Kidney epithelial cell (primary cell): ENCODE data around the gene SNTB2. TPM values are rescaled to one million over a fixed set of nuclear protein-coding genes. Genes with fewer than 3 reads are reported as not detected.

Source experiments
- DNase-seq: peaks from one replicate; pipeline ENCODE4 v3.0.0-alpha.2; 2010; ENCODE audit warnings: low read depth
- H3K27me3 ChIP-seq: 2 replicates; pipeline ENCODE4 v1.6.0; 2011; ENCODE audit warnings: low read length; ENCODE audit not compliant: control insufficient read depth, insufficient read depth
- H3K36me3 ChIP-seq: 2 replicates; pipeline ENCODE4 v1.5.1; 2011; ENCODE audit warnings: low read length; ENCODE audit not compliant: control insufficient read depth, insufficient read depth
- H3K4me3 ChIP-seq: 2 replicates; pipeline ENCODE4 v1.5.1; 2011; ENCODE audit warnings: low read depth, mild to moderate bottlenecking, control low read depth, low read length
- CTCF ChIP-seq: IDR thresholded peaks from 2 replicates; pipeline ENCODE4 v1.5.1; 2011; ENCODE audit warnings: mild to moderate bottlenecking, moderate library complexity, low read length, control low read depth, inconsistent platforms; ENCODE audit not compliant: insufficient read depth, poor library complexity, severe bottlenecking
- total RNA-seq: library from RNA; depleted of rRNA; stranded (reverse); fragments of >200 nt; gene quantifications from 2 replicates; pipeline ENCODE4 v1.2.3, GENCODE V29; 2015

The SNTB2 gene
- total RNA-seq, 1 donor from 2014 or later, result 9.0 TPM

GRCh38 chr16:69301861-69302260 lies 114.9 kb downstream of the SNTB2 start:
- TF ChIP-seq CTCF, result no peak
- no peak overlapping the region for H3K4me3 ChIP-seq
- no peak for DNase-seq

GRCh38 chr16:69302301-69302700 lies 115.3 kb downstream of the SNTB2 start:
- H3K36me3 ChIP-seq, result no peaks in the 10 kb centered on the region
- no peaks in the 10 kb centered on the region for H3K27me3 ChIP-seq
- no peak overlapping the region for H3K4me3 ChIP-seq
- TF ChIP-seq CTCF, result no peak
- no peak for DNase-seq

More at GRCh38 chr16:69301861-69302260, 114.9 kb downstream of the SNTB2 start:
- no peaks in the 10 kb centered on the region for H3K27me3 ChIP-seq
- no peaks in the 10 kb centered on the region for H3K36me3 ChIP-seq

- no peaks in the 10 kb centered on the region for H3K36me3 ChIP-seq
- H3K4me3 ChIP-seq, result no peak overlapping the region
- no peak for DNase-seq
- TF ChIP-seq CTCF, result no peak
- H3K27me3 ChIP-seq, result no peaks in the 10 kb centered on the region
Observed at GRCh38 chr16:69306031-69306430, 119.1 kb downstream of the SNTB2 start.

GRCh38 chr16:69307091-69307490 lies 120.1 kb downstream of the SNTB2 start:
- Histone ChIP-seq H3K4me3 (no peak overlapping the region), H3K27me3 (no peaks in the 10 kb centered on the region), H3K36me3 (no peaks in the 10 kb centered on the region)
- no peak for DNase-seq
- no peak for TF ChIP-seq CTCF

GRCh38 chr16:69307856-69308255 lies 120.9 kb downstream of the SNTB2 start:
- no peak for TF ChIP-seq CTCF
- Histone ChIP-seq H3K4me3 (no peak overlapping the region), H3K36me3 (no peaks in the 10 kb centered on the region), H3K27me3 (no peaks in the 10 kb centered on the region)
- no peak for DNase-seq

GRCh38 chr16:69309316-69309715 lies 122.4 kb downstream of the SNTB2 start:
- no peaks in the 10 kb centered on the region for H3K27me3 ChIP-seq
- no peak for TF ChIP-seq CTCF
- H3K4me3 ChIP-seq, result no peak overlapping the region
- no peak for DNase-seq
- peaks cover 1% of the 10 kb centered on the region for H3K36me3 ChIP-seq
